Measurements from ENCODE around the gene CEACAM16.

The CEACAM16 gene

DNA sequence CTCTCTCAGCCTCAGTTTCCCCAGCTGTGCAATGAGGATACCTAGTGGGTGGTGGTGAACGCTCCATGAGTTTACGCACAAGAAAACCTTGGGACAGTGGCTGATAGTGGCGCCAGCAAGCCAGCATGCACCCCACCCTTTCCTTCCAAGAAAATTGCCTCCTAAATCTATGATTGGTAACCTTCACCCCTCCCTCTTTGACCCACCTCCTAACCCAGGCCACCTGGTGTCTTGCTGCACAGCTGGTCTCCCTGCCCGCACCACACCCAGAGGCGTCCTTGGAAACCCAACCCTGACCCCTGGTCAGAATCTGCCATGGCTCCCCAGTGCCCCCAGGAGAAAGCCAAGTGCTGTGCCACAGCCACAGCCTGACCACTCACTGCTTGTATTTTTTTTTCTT lies 26.7 kb downstream of the CEACAM16 start:
- 0 out of 2 replicates have a peak, but pooled peaks cover 2% of the 10 kb centered on the region for H3K4me1 ChIP-seq (ENCODE audit: control insufficient read depth, insufficient read depth, low read length)
- H3K27ac ChIP-seq (ENCODE audit: extremely low read depth, low read depth, low read length), result no peak overlapping the region
- CTCF ChIA-PET, result interaction anchor here (0.7 to 11.1 kb wide), 9 partner anchors 13 to 165 kb away, joined by 3 to 453 read pairs (median 26); no protein-coding TSS in a partner anchor
- TF ChIP-seq, protein P1, sequence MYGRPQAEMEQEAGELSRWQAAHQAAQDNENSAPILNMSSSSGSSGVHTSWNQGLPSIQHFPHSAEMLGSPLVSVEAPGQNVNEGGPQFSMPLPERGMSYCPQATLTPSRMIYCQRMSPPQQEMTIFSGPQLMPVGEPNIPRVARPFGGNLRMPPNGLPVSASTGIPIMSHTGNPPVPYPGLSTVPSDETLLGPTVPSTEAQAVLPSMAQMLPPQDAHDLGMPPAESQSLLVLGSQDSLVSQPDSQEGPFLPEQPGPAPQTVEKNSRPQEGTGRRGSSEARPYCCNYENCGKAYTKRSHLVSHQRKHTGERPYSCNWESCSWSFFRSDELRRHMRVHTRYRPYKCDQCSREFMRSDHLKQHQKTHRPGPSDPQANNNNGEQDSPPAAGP (tag by site-specific recombination; IDR thresholded peaks at IDR 0.05), result no peak
- TF ChIP-seq ZNF776 (tag by site-specific recombination; IDR thresholded peaks at IDR 0.05; ENCODE audit: borderline replicate concordance) (no peak), ZNF24 (tag by site-specific recombination; IDR thresholded peaks at IDR 0.05) (no peak), GLI4 (tag by site-specific recombination; IDR thresholded peaks at IDR 0.05) (no peak), BCL11B (tag by site-specific recombination; IDR thresholded peaks at IDR 0.05; ENCODE audit: low read depth) (no peak), INSM2 (tag by site-specific recombination; IDR thresholded peaks at IDR 0.05) (no peak), OSR2 (tag by site-specific recombination; IDR thresholded peaks at IDR 0.05) (no peak), ZNF433 (tag by site-specific recombination; IDR thresholded peaks at IDR 0.05; ENCODE audit: low read depth) (no peak)
- TF ChIP-seq, protein P2, sequence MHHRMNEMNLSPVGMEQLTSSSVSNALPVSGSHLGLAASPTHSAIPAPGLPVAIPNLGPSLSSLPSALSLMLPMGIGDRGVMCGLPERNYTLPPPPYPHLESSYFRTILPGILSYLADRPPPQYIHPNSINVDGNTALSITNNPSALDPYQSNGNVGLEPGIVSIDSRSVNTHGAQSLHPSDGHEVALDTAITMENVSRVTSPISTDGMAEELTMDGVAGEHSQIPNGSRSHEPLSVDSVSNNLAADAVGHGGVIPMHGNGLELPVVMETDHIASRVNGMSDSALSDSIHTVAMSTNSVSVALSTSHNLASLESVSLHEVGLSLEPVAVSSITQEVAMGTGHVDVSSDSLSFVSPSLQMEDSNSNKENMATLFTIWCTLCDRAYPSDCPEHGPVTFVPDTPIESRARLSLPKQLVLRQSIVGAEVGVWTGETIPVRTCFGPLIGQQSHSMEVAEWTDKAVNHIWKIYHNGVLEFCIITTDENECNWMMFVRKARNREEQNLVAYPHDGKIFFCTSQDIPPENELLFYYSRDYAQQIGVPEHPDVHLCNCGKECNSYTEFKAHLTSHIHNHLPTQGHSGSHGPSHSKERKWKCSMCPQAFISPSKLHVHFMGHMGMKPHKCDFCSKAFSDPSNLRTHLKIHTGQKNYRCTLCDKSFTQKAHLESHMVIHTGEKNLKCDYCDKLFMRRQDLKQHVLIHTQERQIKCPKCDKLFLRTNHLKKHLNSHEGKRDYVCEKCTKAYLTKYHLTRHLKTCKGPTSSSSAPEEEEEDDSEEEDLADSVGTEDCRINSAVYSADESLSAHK (tag by site-specific recombination; IDR thresholded peaks at IDR 0.05), result no peak
- TF ChIP-seq, protein P3, sequence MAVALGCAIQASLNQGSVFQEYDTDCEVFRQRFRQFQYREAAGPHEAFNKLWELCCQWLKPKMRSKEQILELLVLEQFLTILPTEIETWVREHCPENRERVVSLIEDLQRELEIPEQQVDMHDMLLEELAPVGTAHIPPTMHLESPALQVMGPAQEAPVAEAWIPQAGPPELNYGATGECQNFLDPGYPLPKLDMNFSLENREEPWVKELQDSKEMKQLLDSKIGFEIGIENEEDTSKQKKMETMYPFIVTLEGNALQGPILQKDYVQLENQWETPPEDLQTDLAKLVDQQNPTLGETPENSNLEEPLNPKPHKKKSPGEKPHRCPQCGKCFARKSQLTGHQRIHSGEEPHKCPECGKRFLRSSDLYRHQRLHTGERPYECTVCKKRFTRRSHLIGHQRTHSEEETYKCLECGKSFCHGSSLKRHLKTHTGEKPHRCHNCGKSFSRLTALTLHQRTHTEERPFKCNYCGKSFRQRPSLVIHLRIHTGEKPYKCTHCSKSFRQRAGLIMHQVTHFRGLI (tag by site-specific recombination; IDR thresholded peaks at IDR 0.05), result no peak
- H3K36me3 ChIP-seq (ENCODE audit: control insufficient read depth in 2 of 2, insufficient read depth in 1 of 2, low read length in 2 of 2), result no peaks in the 10 kb centered on the region
- H3K9me3 ChIP-seq (ENCODE audit: control insufficient read depth, insufficient read depth, low read depth, low read length), result no peaks in the 10 kb centered on the region
- H3K4me3 ChIP-seq (ENCODE audit: low read depth, low read length), result no peak overlapping the region
- POLR2A ChIA-PET, result interaction anchor here (0.7 kb wide), 1 partner anchor 114 kb away, joined by 4 read pairs; no protein-coding TSS in a partner anchor

- Histone ChIP-seq H3K36me3 (ENCODE audit: control insufficient read depth in 2 of 2, insufficient read depth in 1 of 2, low read length in 2 of 2) (no peaks in the 10 kb centered on the region; a peak in 1 of 3 replicates), H3K4me3 (ENCODE audit: low read depth, low read length) (no peak overlapping the region), H3K9me3 (ENCODE audit: control insufficient read depth, insufficient read depth, low read depth, low read length) (no peaks in the 10 kb centered on the region), H3K4me1 (ENCODE audit: control insufficient read depth, insufficient read depth, low read length) (no peaks in the 10 kb centered on the region), H3K27ac (ENCODE audit: extremely low read depth, low read depth, low read length) (no peak overlapping the region)
- CTCF ChIA-PET, result interaction anchor here (0.6 to 11.1 kb wide), 8 partner anchors 28 to 156 kb away, joined by 3 to 453 read pairs (median 6); no protein-coding TSS in a partner anchor
- TF ChIP-seq, protein P4, sequence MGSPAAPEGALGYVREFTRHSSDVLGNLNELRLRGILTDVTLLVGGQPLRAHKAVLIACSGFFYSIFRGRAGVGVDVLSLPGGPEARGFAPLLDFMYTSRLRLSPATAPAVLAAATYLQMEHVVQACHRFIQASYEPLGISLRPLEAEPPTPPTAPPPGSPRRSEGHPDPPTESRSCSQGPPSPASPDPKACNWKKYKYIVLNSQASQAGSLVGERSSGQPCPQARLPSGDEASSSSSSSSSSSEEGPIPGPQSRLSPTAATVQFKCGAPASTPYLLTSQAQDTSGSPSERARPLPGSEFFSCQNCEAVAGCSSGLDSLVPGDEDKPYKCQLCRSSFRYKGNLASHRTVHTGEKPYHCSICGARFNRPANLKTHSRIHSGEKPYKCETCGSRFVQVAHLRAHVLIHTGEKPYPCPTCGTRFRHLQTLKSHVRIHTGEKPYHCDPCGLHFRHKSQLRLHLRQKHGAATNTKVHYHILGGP (tag by site-specific recombination; IDR thresholded peaks at IDR 0.05), result no peak
- TF ChIP-seq ZNF521 (tag by site-specific recombination; IDR thresholded peaks at IDR 0.05), result no peak
- POLR2A ChIA-PET, result interaction anchor here (0.7 kb wide), 1 partner anchor 113 kb away, joined by 4 read pairs; no protein-coding TSS in a partner anchor
Measured at GRCh38 chr19:44726465-44726864, 27.5 kb downstream of the CEACAM16 start.

DNA sequence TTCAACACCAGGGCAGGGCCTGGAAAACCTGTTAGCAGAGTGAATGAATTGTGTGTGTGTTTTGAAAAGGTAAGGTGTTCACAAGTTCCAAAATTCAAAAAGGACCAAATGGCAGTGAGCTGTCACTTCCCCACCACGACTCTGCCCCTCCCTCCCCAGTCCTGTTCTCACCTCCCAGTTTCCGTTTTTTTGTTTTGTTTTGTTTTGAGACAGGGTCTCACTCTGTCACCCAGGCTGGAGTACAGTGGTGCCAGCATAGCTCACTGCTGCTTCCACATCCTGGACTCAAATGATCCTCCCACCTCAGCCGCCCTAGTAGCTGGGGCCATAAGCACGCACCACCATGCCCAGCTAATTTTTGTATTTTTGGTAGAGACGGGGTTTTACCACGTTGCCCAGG lies 29.2 kb downstream of the CEACAM16 start:
- Histone ChIP-seq H3K4me1 (ENCODE audit: control insufficient read depth, insufficient read depth, low read length) (no peaks in the 10 kb centered on the region), H3K9me3 (ENCODE audit: control insufficient read depth, insufficient read depth, low read depth, low read length) (no peaks in the 10 kb centered on the region), H3K36me3 (ENCODE audit: control insufficient read depth in 2 of 2, insufficient read depth in 1 of 2, low read length in 2 of 2) (no peaks in the 10 kb centered on the region; a peak in 1 of 3 replicates), H3K27ac (ENCODE audit: extremely low read depth, low read depth, low read length) (no peak overlapping the region), H3K4me3 (ENCODE audit: low read depth, low read length) (no peak overlapping the region)
- POLR2A ChIA-PET, result no interaction called here
- CTCF ChIA-PET, result interaction anchor here (0.5 to 11.1 kb wide), 11 partner anchors 11 to 301 kb away, joined by 3 to 453 read pairs (median 4); partner anchors contain the start of gene NECTIN2
- TF ChIP-seq, protein P5, sequence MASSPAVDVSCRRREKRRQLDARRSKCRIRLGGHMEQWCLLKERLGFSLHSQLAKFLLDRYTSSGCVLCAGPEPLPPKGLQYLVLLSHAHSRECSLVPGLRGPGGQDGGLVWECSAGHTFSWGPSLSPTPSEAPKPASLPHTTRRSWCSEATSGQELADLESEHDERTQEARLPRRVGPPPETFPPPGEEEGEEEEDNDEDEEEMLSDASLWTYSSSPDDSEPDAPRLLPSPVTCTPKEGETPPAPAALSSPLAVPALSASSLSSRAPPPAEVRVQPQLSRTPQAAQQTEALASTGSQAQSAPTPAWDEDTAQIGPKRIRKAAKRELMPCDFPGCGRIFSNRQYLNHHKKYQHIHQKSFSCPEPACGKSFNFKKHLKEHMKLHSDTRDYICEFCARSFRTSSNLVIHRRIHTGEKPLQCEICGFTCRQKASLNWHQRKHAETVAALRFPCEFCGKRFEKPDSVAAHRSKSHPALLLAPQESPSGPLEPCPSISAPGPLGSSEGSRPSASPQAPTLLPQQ (tag by site-specific recombination; IDR thresholded peaks at IDR 0.05), result no peak
- TF ChIP-seq ZSCAN30 (tag by site-specific recombination; IDR thresholded peaks at IDR 0.05) (no peak), ZNF211 (tag by site-specific recombination; IDR thresholded peaks at IDR 0.05; ENCODE audit: low read depth) (no peak), MEIS1 (CRISPR knock-in tag; IDR thresholded peaks at IDR 0.05; ENCODE audit: borderline replicate concordance) (no peak), ZNF792 (tag by site-specific recombination; IDR thresholded peaks at IDR 0.05) (no peak), ZNF10 (tag by site-specific recombination; IDR thresholded peaks at IDR 0.05) (no peak), ZNF292 (tag by site-specific recombination; IDR thresholded peaks at IDR 0.05; ENCODE audit: borderline replicate concordance, low read depth) (no peak)
- TF ChIP-seq, protein P6, sequence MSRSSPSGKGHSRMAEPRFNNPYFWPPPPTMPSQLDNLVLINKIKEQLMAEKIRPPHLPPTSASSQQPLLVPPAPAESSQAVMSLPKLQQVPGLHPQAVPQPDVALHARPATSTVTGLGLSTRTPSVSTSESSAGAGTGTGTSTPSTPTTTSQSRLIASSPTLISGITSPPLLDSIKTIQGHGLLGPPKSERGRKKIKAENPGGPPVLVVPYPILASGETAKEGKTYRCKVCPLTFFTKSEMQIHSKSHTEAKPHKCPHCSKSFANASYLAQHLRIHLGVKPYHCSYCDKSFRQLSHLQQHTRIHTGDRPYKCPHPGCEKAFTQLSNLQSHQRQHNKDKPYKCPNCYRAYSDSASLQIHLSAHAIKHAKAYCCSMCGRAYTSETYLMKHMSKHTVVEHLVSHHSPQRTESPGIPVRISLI (tag by site-specific recombination; IDR thresholded peaks at IDR 0.05), result no peak
